Activated CD8-positive, alpha-beta T cell treated with anti-CD3 and anti-CD28 coated beads for 36 hours (primary cell): Measurements from ENCODE around the gene PRKG1. TPM values are rescaled to one million over a fixed set of nuclear protein-coding genes. Genes with fewer than 3 reads are reported as not detected.

Experiments
- ATAC-seq: fragments of 200-7000 bp; cut with Tn5 transposase; one replicate; pipeline ENCODE4 v1.10.0; 2021; ENCODE audit warnings: mild to moderate bottlenecking, moderate library complexity
- CTCF ChIA-PET: fragments of 350-600 bp; sonication (Branson Sonifier 250); formaldehyde crosslinking; loops from one replicate; lab custom pipeline; 2021; ENCODE audit warnings: antibody characterized with exemption; lab: Charles Lee
- POLR2A ChIA-PET: fragments of 350-600 bp; sonication (Branson Sonifier 250); formaldehyde crosslinking; loops from one replicate; lab custom pipeline; 2021; ENCODE audit warnings: antibody characterized with exemption; lab: Charles Lee
- DNase-seq: peaks from one replicate; pipeline ENCODE4 v3.0.0-alpha.2; 2020
- H3K27ac Mint-ChIP-seq: one replicate; pipeline ENCODE4 v1.8.0; 2021; ENCODE audit warnings: mild to moderate bottlenecking, mixed read lengths
- H3K27me3 Mint-ChIP-seq: one replicate; pipeline ENCODE4 v1.8.0; 2021; ENCODE audit warnings: mixed read lengths
- H3K36me3 Mint-ChIP-seq: one replicate; pipeline ENCODE4 v1.8.0; 2021; ENCODE audit warnings: low read depth, mixed read lengths
- H3K4me1 Mint-ChIP-seq: one replicate; pipeline ENCODE4 v1.8.0; 2021; ENCODE audit warnings: low read depth, mixed read lengths
- H3K4me3 Mint-ChIP-seq: one replicate; pipeline ENCODE4 v1.8.0; 2021; ENCODE audit warnings: mild to moderate bottlenecking, moderate library complexity, mixed read lengths
- H3K9me3 Mint-ChIP-seq: one replicate; pipeline ENCODE4 v1.8.0; 2021; ENCODE audit warnings: mixed read lengths
- CTCF ChIP-seq: fragments of 200-600 bp; IDR thresholded peaks from one replicate; pipeline ENCODE4 v1.8.0; 2022; ENCODE audit warnings: antibody characterized with exemption, mild to moderate bottlenecking
- intact Hi-C: fragments of 100-400 bp; cut with micrococcal nuclease; formaldehyde crosslinking; loops from one replicate; pipeline ENCODE4 v1.10.0; 2022
- total RNA-seq, 2 experiments: library from RNA; stranded (reverse); gene quantifications; one replicate each; pipeline ENCODE4 v1.2.3, GENCODE V29; 2021

The PRKG1 gene
- not detected for total RNA-seq

- TF ChIP-seq CTCF = no peak
- peak; percentile 1 for DNase-seq
- Mint-ChIP-seq H3K27ac (no peak within 1 kb of the TSS), H3K4me3 (peak within 1 kb of the TSS; percentile 57), H3K4me1 (peaks cover 7% of the 10 kb centered on the region), H3K9me3 (no peaks in the 10 kb centered on the region), H3K27me3 (peaks cover 37% of the 10 kb centered on the region), H3K36me3 (no peaks in the 10 kb centered on the region)
- ATAC-seq = no peak
- ChIA-PET CTCF (no interaction called here), POLR2A (interaction anchor here (0.9 kb wide), 1 partner anchor 8 kb away, joined by 3 read pairs; no protein-coding TSS in a partner anchor)
- intact Hi-C loops = no loop called here
Measured at GRCh38 chr10:51074238-51075028, at the start of gene PRKG1. TSS of gene PRKG1 (plus strand) at chr10:51074487.

DNA sequence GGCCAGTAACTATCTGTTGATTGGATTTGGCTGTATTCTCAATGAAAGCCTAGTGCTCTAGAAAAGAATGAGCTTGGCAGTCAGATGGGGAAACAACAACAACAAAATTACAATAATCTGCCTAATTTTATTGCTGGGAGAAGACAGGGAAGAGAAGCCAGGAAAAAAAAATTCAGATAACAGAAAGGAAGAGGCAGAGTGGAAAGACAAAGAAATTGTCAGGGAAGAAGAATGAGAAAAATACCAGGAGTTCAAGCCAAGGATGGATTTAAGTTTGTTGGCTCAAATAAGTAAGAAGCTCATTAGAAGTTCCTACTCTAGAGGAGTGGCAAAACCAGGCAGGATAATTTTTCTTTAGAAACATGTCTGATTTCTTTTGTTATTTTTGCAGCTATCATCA is 45.9 kb upstream of the PRKG1 start:
- TF ChIP-seq CTCF = no peak
- no peaks in the 10 kb centered on the region for H3K9me3 Mint-ChIP-seq
- H3K27ac Mint-ChIP-seq = no peak overlapping the region
- intact Hi-C loops = no loop called here
- H3K4me3 Mint-ChIP-seq = no peak overlapping the region
- no peak for ATAC-seq
- no peaks in the 10 kb centered on the region for H3K4me1 Mint-ChIP-seq
- H3K36me3 Mint-ChIP-seq = no peaks in the 10 kb centered on the region
- DNase-seq = no peak
- CTCF ChIA-PET = no interaction called here
- POLR2A ChIA-PET = no interaction called here
- H3K27me3 Mint-ChIP-seq = peaks cover 1% of the 10 kb centered on the region

DNA sequence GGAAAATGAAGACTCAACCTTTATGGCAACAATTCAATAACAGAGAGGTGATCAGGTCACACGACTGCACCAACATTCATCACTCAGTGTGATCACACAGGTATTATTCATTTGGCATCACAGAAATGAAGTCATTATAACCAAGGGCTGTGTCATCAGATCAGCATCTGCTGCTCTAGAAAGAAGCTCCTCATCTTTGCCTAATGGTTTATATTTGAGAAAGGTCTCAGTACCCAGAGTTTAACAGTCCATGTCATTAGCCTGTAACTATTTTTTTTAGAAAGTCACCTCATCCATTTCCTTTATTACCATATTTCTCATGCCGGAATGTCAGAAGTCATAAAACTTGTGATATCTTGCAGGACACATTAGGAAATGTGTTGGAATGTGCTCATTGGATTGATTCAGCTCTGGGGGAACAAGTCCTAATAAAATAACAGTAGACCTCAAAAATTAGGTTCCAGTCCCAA is 45.1 kb upstream of the PRKG1 start:
- DNase-seq (no peak), ATAC-seq (no peak)
- Mint-ChIP-seq H3K27me3 (peaks cover 1% of the 10 kb centered on the region), H3K36me3 (no peaks in the 10 kb centered on the region), H3K4me3 (no peak overlapping the region), H3K9me3 (no peaks in the 10 kb centered on the region), H3K27ac (no peak overlapping the region), H3K4me1 (no peaks in the 10 kb centered on the region)
- no peak for TF ChIP-seq CTCF
- intact Hi-C loops = no loop called here
- ChIA-PET CTCF (no interaction called here), POLR2A (no interaction called here)

- ChIA-PET CTCF (no interaction called here), POLR2A (no interaction called here)
- Mint-ChIP-seq H3K36me3 (no peaks in the 10 kb centered on the region), H3K4me3 (no peak overlapping the region), H3K27ac (no peak overlapping the region), H3K27me3 (no peaks in the 10 kb centered on the region), H3K9me3 (no peaks in the 10 kb centered on the region), H3K4me1 (no peaks in the 10 kb centered on the region)
- TF ChIP-seq CTCF = no peak
- DNase-seq = no peak
- ATAC-seq = no peak
- intact Hi-C loops = no loop called here
Measured at GRCh38 chr10:51030480-51030879, 43.8 kb upstream of the PRKG1 start.

DNA sequence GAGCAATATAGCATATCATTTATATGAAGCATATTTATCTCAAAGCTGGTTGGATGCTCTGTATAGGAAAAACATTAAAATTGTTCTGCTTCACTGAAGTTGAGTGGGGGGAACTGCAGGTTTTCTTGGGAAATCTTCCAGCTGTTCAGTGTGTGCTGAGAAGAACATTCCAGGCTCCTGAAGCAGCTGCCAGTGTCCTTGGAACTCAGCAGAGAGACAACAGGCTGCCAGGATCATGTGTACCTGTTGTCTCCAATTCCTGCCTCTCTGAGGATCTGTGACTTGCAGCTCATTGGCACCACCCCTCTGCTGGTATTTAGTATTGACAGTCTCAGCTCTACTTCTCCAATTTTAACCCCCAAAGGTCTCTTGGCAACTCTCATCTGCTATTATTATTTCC is 42.3 kb upstream of the PRKG1 start:
- DNase-seq (no peak), ATAC-seq (no peak)
- H3K27me3 Mint-ChIP-seq = peaks cover 1% of the 10 kb centered on the region
- no peaks in the 10 kb centered on the region for H3K36me3 Mint-ChIP-seq
- intact Hi-C loops = no loop called here
- ChIA-PET POLR2A (no interaction called here), CTCF (interaction anchor here (0.7 kb wide), 1 partner anchor 32 kb away, joined by 3 read pairs; no protein-coding TSS in a partner anchor)
- no peak for TF ChIP-seq CTCF
- no peak overlapping the region for H3K27ac Mint-ChIP-seq
- H3K9me3 Mint-ChIP-seq = no peaks in the 10 kb centered on the region
- H3K4me1 Mint-ChIP-seq = no peaks in the 10 kb centered on the region
- no peak overlapping the region for H3K4me3 Mint-ChIP-seq
